GM21447 (cell line): ENCODE measurements around the gene FOXK2.

Experiments
- ATAC-seq: cut with Tn5 transposase; IDR thresholded peaks from one replicate; pipeline ENCODE4 v1.9.1; 2021; ENCODE audit not compliant: unreplicated experiment

The FOXK2 gene

DNA sequence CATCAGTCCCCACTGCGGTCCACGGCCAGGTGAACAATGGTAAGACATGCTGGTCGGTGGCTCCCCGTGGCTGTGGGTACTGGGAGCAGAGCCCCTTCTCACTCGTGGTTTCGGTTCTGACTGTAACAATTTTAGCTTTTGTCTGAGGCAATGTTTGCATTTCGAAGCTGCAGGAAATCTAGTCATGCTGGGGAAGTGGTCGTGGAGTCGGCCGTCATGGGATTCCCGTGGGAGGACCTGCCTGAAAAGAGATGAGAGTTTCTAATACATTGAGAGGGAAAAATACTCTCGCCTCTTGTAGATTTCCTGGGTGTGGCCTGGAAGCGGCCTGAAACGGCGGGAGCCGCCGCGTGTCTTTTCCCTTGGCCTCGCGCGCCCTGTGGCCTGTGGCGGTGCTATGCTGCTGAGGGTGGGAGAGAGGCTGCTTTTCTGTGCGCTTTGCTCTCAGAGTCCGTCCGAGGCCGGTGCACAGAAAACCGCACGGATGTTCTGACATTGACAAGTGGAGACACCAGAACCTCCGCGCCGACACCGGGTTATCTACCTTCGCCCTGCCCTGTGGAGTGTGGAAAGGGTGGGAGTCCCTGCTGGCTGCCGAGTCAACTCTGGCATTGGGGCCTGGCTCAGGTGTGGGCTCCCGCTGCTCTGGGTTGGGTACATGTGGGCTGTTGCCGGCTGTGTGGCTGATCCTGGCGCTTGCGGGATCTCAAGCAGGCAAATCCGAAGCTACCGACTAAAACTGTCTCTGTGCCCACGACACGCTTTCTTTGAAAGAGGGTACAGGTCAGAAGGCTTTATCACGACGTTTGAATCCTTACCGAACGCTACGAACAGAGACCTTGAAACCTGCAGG is 67.9 kb downstream of the FOXK2 start:
- ATAC-seq: no peak

DNA sequence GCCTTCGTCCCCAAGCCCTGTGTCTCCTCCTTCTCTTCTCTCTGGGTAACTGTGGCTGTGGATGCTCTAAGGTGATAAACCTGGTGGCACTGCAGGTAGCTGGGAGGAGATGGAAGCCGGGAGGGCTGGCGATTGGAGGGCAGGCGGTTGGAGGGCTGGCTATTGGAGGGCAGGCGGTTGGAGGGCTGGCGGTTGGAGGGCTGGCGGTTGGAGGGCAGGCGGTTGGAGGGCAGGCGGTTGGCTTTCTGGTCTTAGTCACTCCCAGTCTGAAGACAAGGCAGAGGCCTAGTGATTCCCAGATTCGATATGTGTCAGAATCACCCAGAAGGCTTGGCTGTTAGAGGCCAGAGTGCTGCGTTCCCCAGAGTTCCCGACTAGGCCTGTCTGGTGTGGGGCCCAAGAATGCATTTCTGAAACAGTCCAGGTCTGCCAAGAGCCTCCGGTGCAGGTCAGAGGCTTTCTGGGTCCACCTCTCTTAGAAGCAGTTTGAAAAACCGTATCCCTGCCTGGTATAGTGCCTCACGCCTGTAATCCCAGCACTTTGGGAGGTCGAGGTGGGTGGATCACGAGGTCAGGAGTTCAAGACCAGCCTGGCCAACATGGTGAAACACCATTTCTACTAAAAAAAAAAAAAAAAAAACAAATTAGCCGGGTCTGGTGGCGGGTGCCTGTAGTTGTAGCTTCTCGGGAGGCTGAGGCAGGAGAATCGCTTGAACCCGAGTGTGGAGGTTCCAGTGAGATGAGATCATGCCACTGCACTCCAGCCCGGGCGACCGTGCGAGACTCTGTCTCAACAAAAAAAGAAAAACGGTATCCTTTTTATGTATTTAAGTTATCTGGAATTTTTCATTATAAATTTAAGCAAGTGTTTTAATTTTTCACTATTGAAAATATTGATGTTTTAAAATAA is 69.0 kb downstream of the FOXK2 start:
- ATAC-seq: no peak

DNA sequence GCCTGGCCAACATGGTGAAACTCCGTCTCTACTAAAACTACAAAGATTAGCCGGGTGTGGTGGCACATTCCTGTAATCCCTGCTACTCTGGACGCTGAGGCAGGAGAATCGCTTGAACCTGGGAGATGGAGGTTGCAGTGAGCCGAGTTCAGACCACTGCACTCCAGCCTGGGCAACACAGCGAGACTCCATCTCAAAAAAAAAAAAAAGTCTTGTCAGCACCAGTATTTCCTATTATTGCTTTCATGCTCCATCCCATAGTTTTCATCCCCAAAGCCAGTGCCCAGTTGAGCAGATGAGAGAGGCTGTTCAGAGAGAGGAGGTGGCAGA is 70.3 kb downstream of the FOXK2 start:
- no peak for ATAC-seq

DNA sequence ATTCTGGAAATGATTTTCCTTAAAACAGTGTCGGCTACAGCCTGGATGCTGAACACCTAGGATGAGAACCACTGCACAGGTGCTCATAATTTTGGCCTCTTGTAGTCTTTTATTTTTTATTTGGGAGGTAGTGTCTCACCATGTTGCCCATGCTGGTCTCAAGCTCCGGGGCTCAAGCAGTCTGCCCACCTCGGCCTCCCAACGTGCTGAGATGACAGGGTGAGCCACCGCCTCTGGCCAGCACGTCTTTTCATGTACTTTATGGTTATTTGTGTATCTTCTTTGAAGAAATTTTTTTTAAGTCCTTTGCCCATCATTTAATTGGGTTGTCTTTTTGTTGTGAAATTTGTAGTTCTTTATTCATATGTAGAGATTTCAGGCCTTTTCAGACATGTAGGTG is 70.7 kb downstream of the FOXK2 start:
- ATAC-seq: no peak

DNA sequence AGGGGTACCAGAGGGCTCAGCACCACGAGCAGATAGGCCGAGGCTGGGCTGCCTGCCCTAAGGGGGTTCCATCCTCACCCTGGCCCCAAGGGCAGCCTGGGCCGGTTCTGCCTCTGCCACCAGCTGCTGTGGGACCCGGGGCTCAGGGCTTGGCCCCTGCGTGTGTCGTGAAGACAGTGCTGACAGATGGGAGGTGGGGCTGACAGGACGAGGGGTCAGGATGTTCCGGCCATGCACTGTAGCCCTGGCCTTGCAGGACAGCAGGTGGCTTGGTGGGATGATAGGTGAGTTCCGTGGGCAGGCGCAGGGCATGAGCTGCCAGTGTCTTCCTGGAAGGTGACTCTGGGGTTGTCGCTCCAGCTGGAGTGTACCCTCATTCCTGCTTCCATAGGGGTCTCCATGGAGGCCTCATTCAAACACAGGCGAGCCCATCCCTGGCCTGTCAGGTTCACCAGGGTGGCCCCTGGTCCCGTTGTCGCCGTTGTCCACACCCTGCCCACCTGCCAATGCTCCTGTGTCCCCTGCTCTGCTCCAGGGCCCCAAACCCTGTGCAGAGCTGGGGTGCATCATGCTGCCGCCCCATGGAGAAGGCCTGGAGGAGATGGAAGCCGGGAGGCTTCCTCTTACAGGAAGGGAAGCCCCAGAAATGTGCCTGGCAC is 71.5 kb downstream of the FOXK2 start:
- ATAC-seq: no peak

DNA sequence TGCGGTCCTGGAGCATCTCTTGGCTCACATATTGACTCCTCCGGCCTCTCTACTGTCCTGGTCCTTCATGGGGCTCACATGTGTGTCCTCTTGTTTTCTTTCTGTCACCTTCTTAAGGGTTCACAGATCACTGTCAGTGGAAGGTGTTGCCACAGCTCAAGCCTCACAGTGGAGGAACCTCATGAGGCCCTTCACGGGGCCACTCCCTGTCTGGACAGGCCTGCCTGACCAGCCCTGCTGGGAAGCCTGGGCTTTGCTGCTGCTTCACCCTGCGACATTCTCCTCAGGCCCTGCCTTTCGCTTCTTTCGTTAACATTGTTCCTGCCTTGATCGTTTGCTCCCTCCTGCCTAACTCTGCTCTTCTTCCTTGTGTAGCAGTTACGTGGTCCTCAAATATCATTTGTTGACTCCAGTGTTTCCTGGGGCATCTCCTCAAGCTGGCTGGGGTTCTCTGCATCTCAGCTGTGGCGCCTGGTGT is 72.8 kb downstream of the FOXK2 start:
- no peak for ATAC-seq

DNA sequence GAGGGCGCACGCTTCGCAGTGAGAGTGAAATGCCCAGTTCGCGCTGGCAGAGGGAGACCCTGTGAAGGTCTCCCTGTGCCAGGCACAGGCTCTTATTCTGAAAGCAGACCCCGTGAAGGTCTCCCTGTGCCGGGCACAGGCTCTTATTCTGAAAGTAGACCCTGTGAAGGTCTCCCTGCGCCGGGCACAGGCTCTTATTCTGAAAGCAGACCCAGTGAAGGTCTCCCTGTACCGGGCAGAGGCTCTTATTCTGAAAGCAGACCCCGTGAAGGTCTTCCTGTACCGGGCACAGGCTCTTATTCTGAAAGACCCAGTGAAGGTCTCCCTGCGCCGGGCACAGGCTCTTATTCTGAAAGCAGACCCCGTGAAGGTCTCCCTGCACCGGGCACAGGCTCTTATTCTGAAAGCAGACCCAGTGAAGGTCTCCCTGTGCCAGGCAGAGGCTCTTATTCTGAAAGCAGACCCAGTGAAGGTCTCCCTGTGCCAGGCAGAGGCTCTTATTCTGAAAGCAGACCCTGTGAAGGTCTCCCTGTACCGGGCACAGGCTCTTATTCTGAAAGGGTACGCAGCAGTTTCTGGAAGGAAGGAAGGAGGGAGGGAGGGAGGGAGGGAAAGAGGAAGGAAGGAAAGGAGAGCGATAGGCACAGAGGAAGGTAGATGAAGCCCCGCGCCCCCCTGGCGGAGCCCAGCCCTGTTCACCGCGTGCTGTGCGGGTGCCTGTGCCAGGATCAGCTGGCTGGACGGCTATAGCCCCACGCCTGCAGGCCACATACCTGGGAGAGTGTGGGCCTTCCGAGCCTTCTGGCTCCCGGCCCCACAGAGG is 73.4 kb downstream of the FOXK2 start:
- no peak for ATAC-seq

DNA sequence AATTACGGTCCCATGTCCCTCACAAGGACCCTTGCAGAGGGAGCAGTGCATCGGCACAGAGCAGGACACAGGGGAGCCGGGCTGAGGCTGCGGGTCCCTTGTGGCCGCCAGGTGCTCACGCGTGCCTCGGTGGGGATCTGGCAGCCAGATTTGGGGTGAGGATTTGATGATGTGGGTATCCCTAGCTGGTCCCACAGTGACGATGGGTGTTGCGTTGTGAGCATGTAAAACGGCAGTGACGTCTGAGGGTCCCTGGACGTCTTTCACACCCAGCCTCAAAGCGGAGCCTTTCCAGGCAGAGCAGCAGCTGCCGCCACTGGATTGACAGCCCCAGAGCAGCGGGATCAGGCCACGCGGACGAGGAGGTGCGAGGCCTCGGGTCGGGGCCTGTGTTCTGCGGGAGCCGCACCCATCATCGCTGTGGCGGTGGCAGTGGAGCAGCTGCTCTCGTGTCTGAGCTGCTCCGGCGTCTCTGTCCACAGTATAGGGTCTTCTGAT is 74.1 kb downstream of the FOXK2 start:
- ATAC-seq: no peak

DNA sequence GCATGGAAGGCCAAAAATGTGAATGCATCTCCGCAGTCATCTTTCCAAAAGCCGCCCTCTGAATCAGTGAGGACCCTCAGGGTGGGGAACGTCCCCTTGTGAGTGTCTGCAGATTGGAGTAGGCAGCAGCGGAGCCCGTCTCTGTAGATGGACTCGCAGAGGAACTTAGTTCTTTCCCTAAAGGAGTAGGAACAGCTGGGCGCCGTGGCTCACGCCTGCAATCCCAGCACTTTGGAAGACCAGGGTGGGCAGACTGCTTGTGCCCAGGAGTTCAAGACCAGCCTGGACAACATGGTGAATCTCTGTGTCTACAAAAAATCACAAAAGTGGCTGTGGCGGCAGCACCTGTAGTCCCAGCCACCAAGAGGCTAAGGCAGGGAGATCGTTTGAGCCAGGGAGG is 75.0 kb downstream of the FOXK2 start:
- ATAC-seq: no peak

DNA sequence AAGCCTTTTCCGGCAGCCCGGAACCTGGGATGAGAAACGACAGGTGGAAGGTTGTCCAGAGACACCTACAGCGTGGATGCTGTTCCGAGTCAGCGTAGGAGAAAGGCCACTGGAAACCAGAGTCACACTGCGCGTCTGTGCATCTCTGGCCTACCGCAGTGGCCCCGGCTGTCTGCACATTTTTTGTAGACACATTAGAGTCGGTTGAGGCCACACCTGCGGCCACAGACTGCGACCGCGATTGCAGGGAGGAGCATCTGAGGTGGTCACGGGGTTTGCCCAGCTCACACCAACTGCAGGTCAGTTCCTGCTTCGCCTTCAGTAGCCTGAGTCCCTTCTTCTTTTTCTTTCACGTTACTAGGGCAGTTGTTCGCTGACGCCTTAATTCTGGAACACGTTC is 76.4 kb downstream of the FOXK2 start:
- ATAC-seq: no peak

DNA sequence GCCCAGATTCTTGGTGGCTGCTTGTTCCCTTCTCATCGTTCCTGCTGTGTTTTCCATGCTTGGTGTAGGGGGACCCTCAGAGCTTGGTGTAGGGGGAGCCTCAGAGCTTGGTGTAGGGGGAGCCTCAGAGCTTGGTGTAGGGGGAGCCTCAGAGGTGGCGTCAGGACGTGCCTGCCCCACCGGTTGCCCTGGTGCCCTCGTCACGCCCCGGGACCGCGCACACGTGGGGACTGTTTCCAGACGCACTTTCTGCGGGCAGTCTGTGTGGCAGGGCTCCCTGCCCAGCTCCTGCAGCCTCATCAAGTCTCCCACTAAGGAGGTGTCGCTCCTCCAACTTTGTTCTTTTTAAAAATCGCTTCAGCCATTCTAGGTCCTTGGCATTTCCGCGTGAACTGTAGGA is 76.8 kb downstream of the FOXK2 start:
- no peak for ATAC-seq

DNA sequence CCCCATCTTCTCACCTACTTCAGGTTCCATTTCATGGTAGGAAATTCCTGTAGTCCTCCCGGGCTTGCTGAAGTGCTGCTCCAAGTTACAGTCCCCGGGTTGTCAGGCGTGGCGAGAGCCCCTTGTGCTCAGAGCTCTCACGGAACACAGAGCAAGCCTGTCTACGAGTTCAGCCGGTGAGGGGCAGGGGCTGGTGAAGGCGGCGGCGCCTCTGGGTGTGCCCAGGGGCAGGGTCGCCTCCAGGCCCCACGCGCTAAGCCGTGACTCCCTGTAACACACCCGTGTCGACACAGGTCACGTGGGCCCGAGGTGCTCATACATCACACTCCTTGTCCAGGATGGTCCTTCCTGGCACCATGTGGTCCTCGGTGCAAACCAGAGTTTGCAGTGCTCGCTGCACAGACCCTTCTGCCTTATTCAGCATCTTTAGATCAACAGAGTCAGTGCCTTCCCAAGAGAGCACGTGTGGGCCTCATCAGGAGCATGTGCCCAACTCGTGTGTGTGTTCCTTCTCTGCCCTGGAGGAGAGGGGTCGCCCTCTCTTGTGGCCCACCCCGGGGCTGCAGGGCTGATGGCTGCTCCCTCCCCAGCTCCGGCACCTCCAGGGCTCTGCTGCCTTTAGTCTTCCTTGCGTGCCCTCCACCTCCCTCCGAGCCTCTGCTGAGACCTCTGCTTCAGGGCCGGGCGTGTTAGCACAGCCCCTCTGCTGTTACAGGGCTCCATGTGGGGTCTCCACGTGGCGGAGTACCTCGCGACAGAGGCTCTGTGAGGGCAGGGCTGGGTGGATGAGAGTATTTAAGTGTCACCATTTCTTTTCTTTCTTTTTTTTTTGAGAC is 77.5 kb downstream of the FOXK2 start:
- no peak for ATAC-seq

DNA sequence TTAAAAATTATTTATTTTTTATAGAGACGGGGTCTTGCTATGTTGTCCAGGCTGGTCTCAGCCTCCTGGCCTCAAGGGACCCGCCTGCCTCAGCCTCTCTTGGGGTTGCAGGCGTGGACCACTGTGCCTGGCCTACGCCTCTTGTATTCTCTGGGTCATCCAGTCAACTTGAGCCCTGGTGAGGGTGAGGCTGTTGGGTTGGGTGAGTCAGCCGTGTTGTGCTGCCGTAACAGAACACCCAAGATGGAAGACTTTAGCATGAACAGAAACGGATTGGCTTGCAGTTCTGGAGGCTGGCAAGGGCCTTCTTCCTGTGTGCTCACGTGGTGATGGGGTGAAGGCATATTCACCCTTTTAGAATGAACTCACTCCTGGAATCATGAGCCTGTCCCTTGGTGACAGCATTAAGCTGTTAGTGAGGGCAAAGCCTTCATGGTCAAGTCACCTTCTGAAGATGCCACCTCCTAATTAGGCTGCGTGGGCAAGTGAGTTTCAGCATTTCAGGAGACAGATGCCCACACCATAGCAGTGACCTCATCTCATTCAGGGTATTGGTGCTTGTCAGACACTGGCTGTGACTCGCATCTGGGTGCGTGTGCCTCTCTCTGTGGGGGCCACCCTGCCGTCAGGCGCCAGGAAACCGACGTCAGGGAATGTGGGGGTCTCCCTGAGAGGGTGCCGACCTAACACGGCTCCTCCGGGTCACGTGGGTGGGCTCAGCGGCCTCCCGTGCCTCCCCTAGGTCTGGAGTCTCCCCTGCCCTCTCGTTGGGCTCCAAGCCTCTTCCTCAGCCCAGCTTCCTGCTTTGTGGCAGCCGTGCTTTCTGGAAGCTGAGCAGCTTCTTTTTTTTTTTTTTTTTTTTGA is 79.0 kb downstream of the FOXK2 start:
- ATAC-seq: no peak

DNA sequence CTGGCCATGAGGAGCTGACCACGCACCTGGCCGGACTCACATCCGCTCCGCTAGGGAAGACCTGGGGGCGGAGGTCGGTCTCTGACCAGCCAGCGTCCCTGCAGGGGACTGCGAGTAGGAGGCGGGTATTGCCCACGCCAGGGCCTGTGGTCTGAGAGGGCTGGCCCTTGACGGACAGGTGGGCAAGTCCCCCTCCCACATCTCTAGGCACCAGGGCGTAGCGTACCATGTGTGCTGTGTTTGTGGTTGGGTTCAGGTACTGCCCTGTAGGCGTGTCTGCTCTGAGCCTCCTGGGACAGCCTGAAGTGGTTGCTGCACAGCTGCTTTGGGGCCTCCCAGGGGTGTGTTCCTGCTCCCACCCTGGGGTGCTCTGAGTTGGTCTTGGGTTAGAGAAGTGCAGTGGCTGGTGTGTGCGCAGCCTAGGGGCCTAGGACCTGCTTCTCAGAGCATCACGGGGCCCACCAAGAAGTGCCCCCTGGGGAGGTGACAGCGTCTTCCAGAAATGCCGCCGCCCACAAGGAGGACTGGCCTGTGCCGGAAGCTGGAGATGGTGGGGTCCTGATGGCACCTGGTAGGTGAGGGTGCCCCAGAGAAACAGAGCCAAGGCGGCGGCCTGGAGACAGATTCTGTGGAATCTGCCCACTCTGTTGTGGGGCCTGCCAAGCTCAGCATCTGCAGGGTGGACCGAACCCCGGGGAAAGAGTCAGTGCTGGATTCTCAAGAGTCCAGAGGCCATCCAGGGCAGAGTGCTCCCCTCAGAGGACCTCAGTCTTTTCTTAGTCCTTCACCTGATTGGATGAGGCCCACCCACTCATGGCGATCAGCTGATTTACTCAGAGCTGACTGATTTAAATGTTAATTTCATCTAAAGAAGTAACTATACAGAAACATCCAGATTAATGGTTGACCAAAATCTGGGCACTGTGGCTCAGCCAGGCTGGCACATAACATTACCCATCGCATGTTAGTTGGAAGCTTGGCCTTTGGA is 80.4 kb downstream of the FOXK2 start:
- ATAC-seq: no peak

DNA sequence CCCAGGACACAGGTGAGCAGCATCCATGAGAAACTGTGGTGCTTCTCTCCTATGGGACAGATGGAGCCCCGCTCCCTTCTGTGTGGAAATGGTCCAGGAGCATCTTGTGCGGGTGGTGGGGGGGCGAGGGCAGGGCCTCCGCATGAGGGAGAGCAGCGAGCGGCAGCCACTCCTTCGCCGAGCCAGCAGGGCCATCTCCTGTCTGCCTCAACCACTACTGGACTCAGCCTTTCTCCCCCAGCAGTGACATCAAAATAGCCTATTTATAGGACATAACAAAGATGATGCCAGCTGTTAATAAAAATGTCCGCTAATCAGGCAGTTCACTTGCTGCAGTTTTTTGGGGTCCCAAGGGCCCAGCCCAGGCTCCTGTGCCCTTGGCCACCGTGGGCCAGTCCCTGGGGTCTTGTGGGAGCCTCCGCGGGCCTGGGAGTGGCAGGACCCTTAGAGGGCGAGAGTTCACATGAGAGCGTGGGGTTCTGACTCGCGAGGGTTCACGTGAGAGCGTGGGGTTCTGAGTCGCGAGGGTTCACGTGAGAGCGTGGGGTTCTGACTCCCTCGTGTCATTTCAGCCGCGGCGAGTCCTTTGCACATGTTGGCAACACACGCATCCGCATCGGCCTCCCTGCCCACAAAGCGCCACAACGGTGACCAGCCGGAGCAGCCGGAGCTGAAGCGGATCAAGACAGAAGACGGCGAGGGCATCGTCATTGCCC is 81.4 kb downstream of the FOXK2 start:
- no peak for ATAC-seq

DNA sequence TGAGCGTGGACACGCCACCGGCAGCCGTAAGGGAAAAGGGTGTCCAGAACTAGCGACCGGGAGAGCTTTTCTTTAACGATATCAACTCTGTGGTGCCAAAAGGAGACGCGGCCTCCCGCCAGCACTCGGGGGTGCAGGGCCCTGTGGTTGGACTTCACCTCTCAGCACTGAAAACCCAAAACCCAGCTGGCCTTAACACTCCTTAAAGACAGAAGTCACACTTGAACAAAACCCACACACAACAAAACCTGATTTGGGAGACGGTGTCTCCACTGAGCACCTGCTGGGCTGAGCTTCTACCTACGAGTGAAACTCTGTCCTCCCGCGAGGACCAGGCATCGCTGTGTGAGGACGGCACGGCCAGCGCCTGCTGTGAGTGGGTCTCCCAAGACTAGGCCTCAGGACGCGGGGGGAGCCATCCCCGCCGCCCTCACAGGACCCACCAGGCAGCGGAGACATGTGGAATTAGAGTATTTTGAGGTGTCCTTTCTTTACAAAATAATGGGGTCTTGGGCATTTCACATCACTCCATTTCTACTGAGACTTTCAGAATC is 82.0 kb downstream of the FOXK2 start:
- ATAC-seq: no peak

DNA sequence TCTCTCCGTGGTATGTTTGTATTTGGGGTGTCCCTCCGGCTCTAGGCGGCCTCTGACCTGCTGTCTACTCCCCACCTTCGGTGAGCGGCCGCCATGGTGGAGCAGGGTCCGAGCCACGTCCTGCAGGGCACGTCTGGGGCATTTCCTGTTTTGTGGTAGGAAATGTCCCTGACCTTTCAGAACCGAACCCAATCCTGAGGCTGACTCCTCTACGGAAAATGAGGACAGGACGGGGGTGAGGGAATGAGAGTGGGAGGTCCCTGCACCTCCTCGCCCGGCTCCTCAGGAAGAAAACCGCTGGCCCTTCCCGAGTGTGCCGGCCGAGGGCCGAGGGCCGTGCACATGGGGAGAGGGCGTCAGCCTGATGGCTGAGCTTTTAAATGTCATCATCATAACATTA is 83.0 kb downstream of the FOXK2 start:
- ATAC-seq: no peak
